ENCODE results near the gene LRRC4C.
"Not testable (repeated sequence)": the region's sequence is repeated elsewhere in the genome, so short reads cannot be mapped to it uniquely, and the experiment has no call there.

GRCh38 chr11:40192590-40192989 lies 1266.9 kb downstream of the LRRC4C start:
- not testable (repeated sequence) for TF ChIP-seq POLR2A (IDR thresholded peaks at IDR 0.05; ENCODE audit: low read depth, low read length); POLR2AphosphoS5 (IDR thresholded peaks at IDR 0.05; ENCODE audit: low read depth, low read length); TAF1 (IDR thresholded peaks at IDR 0.05; ENCODE audit: low read depth, low read length); SPI1 (IDR thresholded peaks at IDR 0.05; ENCODE audit: low read depth, low read length); POU2F2 (IDR thresholded peaks at IDR 0.05; ENCODE audit: low read depth, low read length); PAX5 (IDR thresholded peaks at IDR 0.05; ENCODE audit: insufficient read depth, low read length, severe bottlenecking)

All from GM12891 (cell line).